ENCODE results near the gene TMEM35A. TPM values are rescaled to one million over a fixed set of nuclear protein-coding genes. Genes with fewer than 3 reads are reported as not detected.

TMEM35A gene
- total RNA-seq, 1 experiment from 2014 or later, result not detected

Other genes with a start within 250 kb of the TMEM35A start
- 14.6 and 17.7 TPM in 2 replicates for gene NOX1, start 204.5 kb upstream of the TMEM35A start, total RNA-seq (2014; rRNA removed; shearing (Covaris generic))
- gene XKRX, start 150.0 kb upstream of the TMEM35A start, total RNA-seq (2014; rRNA removed; shearing (Covaris generic)), result 2.7 and 4.6 TPM in 2 replicates
- not detected in 2 replicates for gene ARL13A, start 109.2 kb upstream of the TMEM35A start, total RNA-seq (2014; rRNA removed; shearing (Covaris generic))
- gene TRMT2B, start 26.8 kb upstream of the TMEM35A start, total RNA-seq (2014; rRNA removed; shearing (Covaris generic)), result 23.9 and 25.7 TPM in 2 replicates
- gene CENPI, start 19.3 kb downstream of the TMEM35A start, total RNA-seq (2014; rRNA removed; shearing (Covaris generic)), result 11.5 and 13.2 TPM in 2 replicates
- 0.05 and 0.13 TPM in 2 replicates for gene DRP2, start 140.9 kb downstream of the TMEM35A start, total RNA-seq (2014; rRNA removed; shearing (Covaris generic))
- gene TAF7L, start 212.5 kb downstream of the TMEM35A start, total RNA-seq (2014; rRNA removed; shearing (Covaris generic)), result not detected in 2 replicates

Data from HT-29 (cell line).